Transverse colon (tissue), 4 donors: ENCODE measurements around the gene BLOC1S5. TPM values are rescaled to one million over a fixed set of nuclear protein-coding genes. Genes with fewer than 3 reads are reported as not detected.

ENCODE experiments used
- DNase-seq: peaks from one replicate; pipeline ENCODE4 v3.0.0-alpha.2; 2019
- H3K27ac ChIP-seq, 4 donors: fragments of 200-600 bp; sonication (generic); 2 replicates each; pipeline ENCODE4 v1.5.1; 2016 to 2018; ENCODE audit warnings: inconsistent platforms in 4 of 4
- H3K27me3 ChIP-seq: fragments of 200-600 bp; sonication (generic); 2 replicates; pipeline ENCODE4 v1.5.1; 2017; ENCODE audit warnings: inconsistent platforms
- H3K36me3 ChIP-seq, 4 donors: fragments of 200-600 bp; sonication (generic); 2 replicates each; pipeline ENCODE4 v1.5.1; 2017 to 2019; ENCODE audit warnings: inconsistent platforms in 4 of 4
- H3K4me1 ChIP-seq, 4 donors: fragments of 200-600 bp; sonication (generic); 2 replicates each; pipeline ENCODE4 v1.5.1; 2017 to 2020; ENCODE audit warnings: inconsistent platforms in 4 of 4
- H3K4me3 ChIP-seq, 4 donors: fragments of 200-600 bp; sonication (generic); 1 replicate in 1 of 4; 2 replicates in 3 of 4; pipeline versions ENCODE4 v1.5.1 to v1.6.1; 2017 to 2019; ENCODE audit warnings: inconsistent platforms in 4 of 4
- H3K9me3 ChIP-seq, 2 donors: fragments of 200-600 bp; sonication (generic); 2 replicates each; pipeline ENCODE4 v1.5.1; 2017 to 2019; ENCODE audit warnings: inconsistent platforms in 2 of 2
- CTCF ChIP-seq, 5 experiments: fragments of 200-600 bp in 3 of 5; fragments of 450-650 bp in 2 of 5; sonication (generic) in 3 of 5; IDR thresholded peaks; 1 replicate in 2 of 5; 2 replicates in 3 of 5; pipeline ENCODE4 v1.5.1; 2016 to 2017; ENCODE audit warnings: antibody characterized with exemption in 5 of 5, inconsistent platforms in 3 of 5, mild to moderate bottlenecking in 2 of 5, moderate library complexity in 1 of 5
- EP300 ChIP-seq: sonication (generic); formaldehyde crosslinking; IDR thresholded peaks from one replicate; pipeline ENCODE4 v1.6.1; 2017; ENCODE audit warnings: antibody characterized with exemption, low read depth
- POLR2A ChIP-seq: fragments of 450-650 bp; IDR thresholded peaks from one replicate; pipeline ENCODE4 v1.6.1; 2016; ENCODE audit warnings: antibody characterized with exemption, mild to moderate bottlenecking, moderate library complexity
- POLR2AphosphoS5 ChIP-seq, 3 donors: sonication (generic); formaldehyde crosslinking; IDR thresholded peaks; one replicate each; pipeline ENCODE4 v1.6.1; 2016; ENCODE audit warnings: antibody characterized with exemption in 3 of 3
- WGBS, 2 donors: methylation state at CpG; one replicate each; pipeline ENCODE4 v1.1.5; 2018; ENCODE audit warnings: low coverage in 1 of 2; 5-methylcytosine and 5-hydroxymethylcytosine counted together
- in situ Hi-C, 4 donors: fragments of 200-750 bp; cut with MboI; loops; one replicate each; pipeline versions ENCODE4 v1.15.0 to v1.15.1; 2017; ENCODE audit warnings: low sequenced_read_pairs in 3 of 4, low pct_ligation_motif_present in 1 of 4, low pct_unique_long_range_greater_than_20kb in 1 of 4
- intact Hi-C: fragments of 100-400 bp; cut with DNase I; formaldehyde crosslinking; loops from one replicate; pipeline ENCODE4 v1.15.1; 2023; ENCODE audit warnings: low total_unique reads
- total RNA-seq, 4 donors: library from RNA; depleted of rRNA; stranded (reverse); fragments of >200 nt; gene quantifications; one replicate each; pipeline ENCODE4 v1.1.0, GENCODE V29; 2016

The BLOC1S5 gene
- total RNA-seq, 4 donors from 2014 or later: 2.0 to 12.7 (median 10.3) TPM

- TF ChIP-seq EP300: no peak
- in situ Hi-C loops: no loop called here
These were observed 90.6 kb downstream of the BLOC1S5 start for GRCh38 chr6:7973584-7973983.

GRCh38 chr6:7971499-7971898, 92.7 kb downstream of the BLOC1S5 start:
- no peak overlapping the region for H3K27ac ChIP-seq
- H3K4me1 ChIP-seq: peaks cover 3 to 16% (median 12%) of the 10 kb centered on the region in 4 donors
- WGBS, 2 donors: 95 to 100% methylated on average over 2 of the region's 2 CpGs
- intact Hi-C loops (no loop called here), in situ Hi-C loops (no loop called here)
- H3K9me3 ChIP-seq: no peaks in the 10 kb centered on the region
- H3K36me3 ChIP-seq: no peaks in the 10 kb centered on the region
- no peak for DNase-seq
- TF ChIP-seq POLR2AphosphoS5 (IDR thresholded peaks at IDR 0.05) (no peak), POLR2A (no peak), EP300 (no peak), CTCF (IDR thresholded peaks at IDR 0.05) (no peak)
- no peaks in the 10 kb centered on the region for H3K27me3 ChIP-seq
- H3K4me3 ChIP-seq: no peak overlapping the region

More at GRCh38 chr6:7973584-7973983, 90.6 kb downstream of the BLOC1S5 start:
- Histone ChIP-seq H3K4me1 (peaks cover 3 to 16% (median 12%) of the 10 kb centered on the region in 4 donors), H3K4me3 (no peak overlapping the region), H3K9me3 (no peaks in the 10 kb centered on the region), H3K27me3 (no peaks in the 10 kb centered on the region), H3K36me3 (no peaks in the 10 kb centered on the region), H3K27ac (no peak overlapping the region)
- intact Hi-C loops: no loop called here
- no peak for DNase-seq
- 87 to 100% methylated on average over 1 to 2 of the region's 2 CpGs for WGBS, 2 donors

- Histone ChIP-seq H3K9me3 (no peaks in the 10 kb centered on the region), H3K4me1 (peaks cover 3 to 12% (median 8%) of the 10 kb centered on the region in 4 donors), H3K36me3 (no peaks in the 10 kb centered on the region), H3K27ac (no peak overlapping the region), H3K27me3 (no peaks in the 10 kb centered on the region), H3K4me3 (no peak overlapping the region)
- DNase-seq: no peak
- in situ Hi-C loops (no loop called here), intact Hi-C loops (no loop called here)
- no peak for TF ChIP-seq POLR2AphosphoS5 (IDR thresholded peaks at IDR 0.05)
- TF ChIP-seq POLR2A: no peak
- no peak for TF ChIP-seq EP300
- no peak for TF ChIP-seq CTCF (IDR thresholded peaks at IDR 0.05)
- WGBS, 2 donors: 94 to 100% methylated on average over 3 of the region's 3 CpGs
These were observed 93.6 kb downstream of the BLOC1S5 start for GRCh38 chr6:7970616-7971015.

Other genes starting within 250 kb of the BLOC1S5 start
- gene TXNDC5, start 153.6 kb downstream of the BLOC1S5 start, total RNA-seq: 100 to 1,000 TPM in 1 of 4 donors, 10 to 100 TPM in 3; 17.2 to 217 (median 65.2) TPM
- 10 to 100 TPM in 2 of 4 donors, not detected in 2; 14.9 to 27.0 TPM for gene EEF1E1, start 38.2 kb upstream of the BLOC1S5 start, total RNA-seq